Heart right ventricle (tissue), 16 donors: Measurements from ENCODE around the gene ACVR1. TPM values are rescaled to one million over a fixed set of nuclear protein-coding genes. Genes with fewer than 3 reads are reported as not detected.

Experiments
- ATAC-seq, 8 donors: fragments of 200-7000 bp; cut with Tn5 transposase; one replicate each; pipeline ENCODE4 v1.9.1; 2020; ENCODE audit warnings: mild to moderate bottlenecking in 8 of 8, moderate library complexity in 8 of 8, moderate number of reproducible peaks in 1 of 8
- DNase-seq, 2 donors: peaks; one replicate each; pipeline ENCODE4 v3.0.0-alpha.2; 2020
- H3K27ac ChIP-seq, 10 donors: fragments of 200-600 bp; sonication (generic) in 2 of 10; one replicate each; pipeline versions ENCODE4 v1.5.0 to v1.8.0; 2020 to 2022; ENCODE audit warnings: mild to moderate bottlenecking in 3 of 10
- H3K27me3 ChIP-seq, 7 donors: fragments of 200-600 bp; one replicate each; pipeline ENCODE4 v1.8.0; 2021 to 2022; ENCODE audit warnings: mild to moderate bottlenecking in 2 of 7
- H3K36me3 ChIP-seq, 9 donors: fragments of 200-600 bp; sonication (generic) in 1 of 9; one replicate each; pipeline versions ENCODE4 v1.5.0 to v1.8.0; 2020 to 2022; ENCODE audit warnings: mild to moderate bottlenecking in 2 of 9
- H3K4me1 ChIP-seq, 9 donors: fragments of 200-600 bp; sonication (generic) in 1 of 9; one replicate each; pipeline versions ENCODE4 v1.5.0 to v1.8.0; 2020 to 2022; ENCODE audit warnings: mild to moderate bottlenecking in 4 of 9
- H3K4me3 ChIP-seq, 10 donors: fragments of 200-600 bp; sonication (generic) in 2 of 10; one replicate each; pipeline versions ENCODE4 v1.5.0 to v1.8.0; 2020 to 2022; ENCODE audit warnings: mild to moderate bottlenecking in 7 of 10, moderate library complexity in 2 of 10
- H3K9me3 ChIP-seq, 11 donors: fragments of 200-600 bp in 10 of 11; sonication (generic) in 2 of 11; one replicate each; pipeline versions ENCODE4 v1.5.0 to v1.8.0; 2013 to 2022; ENCODE audit warnings: mild to moderate bottlenecking in 2 of 11, control low read depth in 1 of 11, moderate library complexity in 1 of 11
- CTCF ChIP-seq, 9 donors: fragments of 200-600 bp; sonication (generic) in 2 of 9; IDR thresholded peaks; one replicate each; pipeline versions ENCODE4 v1.5.0 to v1.8.0; 2021 to 2022; ENCODE audit warnings: antibody characterized with exemption in 9 of 9, mild to moderate bottlenecking in 5 of 9, moderate library complexity in 1 of 9
- WGBS, 2 donors: extraction: QIAGEN DNeasy Blood & Tissue Kit; methylation state at CpG; one replicate each; pipeline ENCODE4 v1.1.7; 2013; ENCODE audit warnings: inconsistent platforms in 1 of 2; 5-methylcytosine and 5-hydroxymethylcytosine counted together
- intact Hi-C, 10 donors: fragments of 100-400 bp; cut with DNase I; formaldehyde crosslinking; loops; one replicate each; pipeline versions ENCODE4 v1.11.1 to v1.14.2; 2022
- polyA plus RNA-seq, 2 donors: library from polyadenylated mRNA; stranded (reverse); fragments of 200-250 nt; gene quantifications; one replicate each; pipeline ENCODE4 v1.2.3, GENCODE V29; 2013
- total RNA-seq, 10 donors: library from RNA; stranded (reverse); fragmentation: NEBNext Ultra II Directional in 3 of 10; extraction: Animal tissue kit (Norgen Biotek cat#: 25700) in 3 of 10; gene quantifications; one replicate each; pipeline versions ENCODE4 v1.2.1 to v1.2.4, GENCODE V29; 2021 to 2023
- donor health status: Arrhythmogenic right ventricular cardiomyopathy.
- donor health status: ischemic (EF 13 %, LVEDD 7.1; RV severe dilation, severe dysfunction).
- donor health status: healthy with polysubstance abuse.
- donor health status: DM: no; HTN: yes; CAD: no.
- donor health status: DM: no; HTN: no; CAD: no.
- donor health status: ischemic (EF 25% LVEDD 6.9; RV normal size, moderate dysfunction).
- donor health status: ischemic (EF 25% LVEDD 5.7; RV mildly dilated, moderate dysfunction).
- donor health status: healthy.
- donor health status: DM: yes; HTN: yes; CAD: no.
- donor health status: Ischemic cardiomyopathy.
- donor health status: ischemic (EF 35%, LVEDD 5.7; RV mildly dilated, moderate dysfunction).
- donor health status: nonischemic (EF 11% LVEDD 7.7; RV severe dilation, severe dysfunction).
- donor health status: DM: yes; HTN: yes; CAD: no.
- donor health status: PGD.
- donor health status: ischemic (EF 29% LVEDD 5.4; RV normal size, mild dysfunction).
- donor health status: nonischemic (EF 23%, LVEDD 6.1; RV moderate dilation, normal function).

The ACVR1 gene
- total and polyA plus RNA-seq, 12 donors, result 4.2 to 32.7 (median 22.2) TPM

DNA sequence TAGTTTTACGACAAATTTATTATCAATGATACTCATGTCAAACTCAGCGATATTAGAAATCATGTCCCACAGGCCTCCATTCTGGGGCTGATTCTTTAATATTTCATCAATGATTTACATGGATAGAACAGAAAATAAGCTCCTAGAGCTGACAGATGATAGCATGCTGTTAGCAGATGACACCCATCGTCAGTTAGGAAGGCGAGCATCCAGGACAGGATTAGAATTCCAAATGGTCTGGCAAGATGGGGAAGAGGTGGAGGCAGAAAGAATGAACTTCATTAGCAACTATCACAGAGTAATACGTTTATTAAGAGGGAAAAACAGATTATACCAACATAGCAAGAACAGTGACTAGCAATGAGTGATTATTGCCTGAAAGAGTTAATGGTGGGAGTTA lies 46.2 kb upstream of the ACVR1 start:
- no peak for TF ChIP-seq CTCF (IDR thresholded peaks at IDR 0.05)
- WGBS, 2 donors, result 82 to 83% methylated on average over 5 of the region's 5 CpGs
- Histone ChIP-seq H3K4me1 (no peaks in the 10 kb centered on the region), H3K4me3 (no peak overlapping the region), H3K27me3 (no peaks in the 10 kb centered on the region), H3K27ac (no peak overlapping the region), H3K9me3 (peaks cover 0 to 7% (median 0%) of the 10 kb centered on the region in 11 donors), H3K36me3 (no peaks in the 10 kb centered on the region)
- no peak for ATAC-seq
- intact Hi-C loops, result no loop called here
- no peak for DNase-seq

- no peak overlapping the region for H3K27ac ChIP-seq
- H3K36me3 ChIP-seq, result no peaks in the 10 kb centered on the region
- H3K27me3 ChIP-seq, result no peaks in the 10 kb centered on the region
- no peaks in the 10 kb centered on the region for H3K4me1 ChIP-seq
- no peak overlapping the region for H3K4me3 ChIP-seq
- no peak for TF ChIP-seq CTCF (IDR thresholded peaks at IDR 0.05)
- H3K9me3 ChIP-seq, result peaks cover 0 to 8% (median 0%) of the 10 kb centered on the region in 11 donors
- no peak for ATAC-seq
- intact Hi-C loops, result no loop called here
- 69 to 83% methylated on average over 1 of the region's 1 CpG for WGBS, 2 donors
- no peak for DNase-seq
These were observed 44.6 kb upstream of the ACVR1 start for GRCh38 chr2:157920736-157921135.

DNA sequence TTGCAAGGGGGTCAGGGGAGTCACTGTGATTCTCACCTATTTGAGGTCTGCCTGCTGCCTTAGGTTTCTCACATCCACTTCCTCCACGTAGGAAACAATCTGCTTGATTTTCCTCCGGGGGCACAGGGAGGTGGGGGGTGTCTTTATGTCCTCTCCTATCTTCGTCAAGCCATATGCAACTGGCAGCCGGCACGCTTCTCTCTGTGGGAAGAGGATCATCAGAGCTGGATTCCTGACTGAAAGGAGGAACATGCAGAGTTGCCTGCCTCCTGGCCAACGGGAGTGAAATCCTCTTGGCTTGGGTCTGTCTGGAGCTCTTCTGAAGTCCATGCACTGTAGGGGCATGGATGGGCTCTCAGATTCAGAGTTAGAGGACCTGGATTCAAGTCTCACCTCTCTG lies 43.1 kb upstream of the ACVR1 start:
- DNase-seq (no peak), ATAC-seq (no peak)
- no peaks in the 10 kb centered on the region for H3K36me3 ChIP-seq
- no peaks in the 10 kb centered on the region for H3K4me1 ChIP-seq
- no peaks in the 10 kb centered on the region for H3K27me3 ChIP-seq
- H3K9me3 ChIP-seq, result peaks cover 0 to 8% (median 0%) of the 10 kb centered on the region in 11 donors
- H3K4me3 ChIP-seq, result no peak overlapping the region
- intact Hi-C loops, result no loop called here
- H3K27ac ChIP-seq, result no peak overlapping the region
- no peak for TF ChIP-seq CTCF (IDR thresholded peaks at IDR 0.05)
- 41 to 44% methylated on average over 6 of the region's 6 CpGs for WGBS, 2 donors

DNA sequence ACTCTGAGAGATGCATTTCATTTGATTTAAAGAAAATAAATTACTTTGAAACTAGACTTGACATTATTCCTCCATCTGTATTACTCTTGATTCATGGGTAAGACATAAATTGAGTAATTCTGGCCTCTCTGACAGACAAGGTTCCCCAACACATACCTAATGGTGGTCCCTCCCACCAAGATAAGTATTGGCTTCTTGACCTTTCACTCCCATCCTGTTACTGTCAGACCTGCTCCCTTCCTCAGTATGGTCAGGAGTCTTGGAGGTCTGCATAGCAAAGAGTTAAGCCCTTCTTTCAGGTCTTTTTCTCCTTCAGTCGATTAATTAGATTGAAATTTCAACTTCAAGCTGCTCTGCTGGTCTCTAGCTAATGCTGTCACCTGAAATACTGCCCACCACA lies 42.2 kb upstream of the ACVR1 start:
- ATAC-seq (no peak), DNase-seq (no peak)
- intact Hi-C loops, result no loop called here
- Histone ChIP-seq H3K4me1 (no peaks in the 10 kb centered on the region), H3K27me3 (no peaks in the 10 kb centered on the region), H3K9me3 (peaks cover 0 to 12% (median 0%) of the 10 kb centered on the region in 11 donors), H3K36me3 (no peaks in the 10 kb centered on the region), H3K27ac (no peak overlapping the region), H3K4me3 (no peak overlapping the region)
- 59 to 65% methylated on average over 1 of the region's 1 CpG for WGBS, 2 donors
- TF ChIP-seq CTCF (IDR thresholded peaks at IDR 0.05), result no peak

GRCh38 chr2:157911750-157912149 lies 35.6 kb upstream of the ACVR1 start:
- Histone ChIP-seq H3K27me3 (no peaks in the 10 kb centered on the region), H3K4me1 (peaks cover 0 to 10% (median 0%) of the 10 kb centered on the region in 9 donors), H3K9me3 (peaks cover 0 to 8% (median 0%) of the 10 kb centered on the region in 11 donors), H3K27ac (no peak overlapping the region), H3K4me3 (no peak overlapping the region), H3K36me3 (no peaks in the 10 kb centered on the region)
- no peak for TF ChIP-seq CTCF (IDR thresholded peaks at IDR 0.05)
- no peak for DNase-seq
- ATAC-seq, result no peak
- intact Hi-C loops, result no loop called here
